Measurements from ENCODE around the gene ADAM12.

Gene ADAM12

DNA sequence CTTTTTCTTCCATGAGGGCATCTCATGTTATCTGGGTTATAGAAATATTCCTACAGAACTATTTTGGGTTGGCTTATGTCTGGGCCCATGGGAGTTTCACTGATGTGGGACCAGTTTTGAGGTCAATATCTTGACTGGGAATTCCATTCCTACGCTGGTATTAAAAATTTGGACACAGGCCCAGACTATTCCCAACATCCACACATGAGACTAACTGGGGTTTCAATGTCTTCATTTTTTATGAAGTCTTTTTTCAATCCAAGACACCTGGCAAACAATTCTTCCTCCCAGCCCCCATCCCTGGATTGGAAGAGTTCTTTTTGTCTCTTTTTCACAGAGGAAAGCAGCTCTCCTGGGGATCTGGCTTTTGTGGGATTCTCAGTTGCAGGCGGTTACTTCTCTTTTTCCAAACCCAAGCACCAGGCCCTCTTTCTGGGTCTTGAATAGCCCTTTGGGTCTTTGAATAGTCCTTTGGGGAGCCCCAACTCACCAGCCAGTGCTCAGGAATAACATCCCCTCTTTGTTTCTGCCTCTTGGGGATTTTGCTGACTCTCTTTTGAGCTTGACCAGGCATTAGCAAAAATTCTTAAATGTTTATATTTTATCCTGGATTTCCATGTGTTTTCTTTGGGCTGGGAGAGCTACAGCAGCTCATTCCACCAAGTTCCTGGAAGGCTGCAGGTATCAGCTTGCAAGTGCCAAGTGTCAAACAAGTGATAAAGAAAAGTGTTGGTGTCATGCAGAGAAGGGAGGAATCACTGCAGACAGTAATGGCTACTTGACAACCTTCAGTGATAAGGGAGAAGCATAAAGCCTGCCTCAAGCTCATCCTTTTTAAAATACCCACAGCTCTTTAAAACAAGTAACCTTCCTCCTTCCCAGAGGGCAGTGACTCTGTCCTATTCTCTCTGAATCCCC lies 234.3 kb downstream of the ADAM12 start:
- TF ChIP-seq, protein P1, sequence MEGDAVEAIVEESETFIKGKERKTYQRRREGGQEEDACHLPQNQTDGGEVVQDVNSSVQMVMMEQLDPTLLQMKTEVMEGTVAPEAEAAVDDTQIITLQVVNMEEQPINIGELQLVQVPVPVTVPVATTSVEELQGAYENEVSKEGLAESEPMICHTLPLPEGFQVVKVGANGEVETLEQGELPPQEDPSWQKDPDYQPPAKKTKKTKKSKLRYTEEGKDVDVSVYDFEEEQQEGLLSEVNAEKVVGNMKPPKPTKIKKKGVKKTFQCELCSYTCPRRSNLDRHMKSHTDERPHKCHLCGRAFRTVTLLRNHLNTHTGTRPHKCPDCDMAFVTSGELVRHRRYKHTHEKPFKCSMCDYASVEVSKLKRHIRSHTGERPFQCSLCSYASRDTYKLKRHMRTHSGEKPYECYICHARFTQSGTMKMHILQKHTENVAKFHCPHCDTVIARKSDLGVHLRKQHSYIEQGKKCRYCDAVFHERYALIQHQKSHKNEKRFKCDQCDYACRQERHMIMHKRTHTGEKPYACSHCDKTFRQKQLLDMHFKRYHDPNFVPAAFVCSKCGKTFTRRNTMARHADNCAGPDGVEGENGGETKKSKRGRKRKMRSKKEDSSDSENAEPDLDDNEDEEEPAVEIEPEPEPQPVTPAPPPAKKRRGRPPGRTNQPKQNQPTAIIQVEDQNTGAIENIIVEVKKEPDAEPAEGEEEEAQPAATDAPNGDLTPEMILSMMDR (IDR thresholded peaks at IDR 0.05): no peak
- H3K4me3 ChIP-seq: no peak overlapping the region
- no peak overlapping the region for H3K27ac ChIP-seq
- DNase-seq (ENCODE audit: low spot score): no peak

DNA sequence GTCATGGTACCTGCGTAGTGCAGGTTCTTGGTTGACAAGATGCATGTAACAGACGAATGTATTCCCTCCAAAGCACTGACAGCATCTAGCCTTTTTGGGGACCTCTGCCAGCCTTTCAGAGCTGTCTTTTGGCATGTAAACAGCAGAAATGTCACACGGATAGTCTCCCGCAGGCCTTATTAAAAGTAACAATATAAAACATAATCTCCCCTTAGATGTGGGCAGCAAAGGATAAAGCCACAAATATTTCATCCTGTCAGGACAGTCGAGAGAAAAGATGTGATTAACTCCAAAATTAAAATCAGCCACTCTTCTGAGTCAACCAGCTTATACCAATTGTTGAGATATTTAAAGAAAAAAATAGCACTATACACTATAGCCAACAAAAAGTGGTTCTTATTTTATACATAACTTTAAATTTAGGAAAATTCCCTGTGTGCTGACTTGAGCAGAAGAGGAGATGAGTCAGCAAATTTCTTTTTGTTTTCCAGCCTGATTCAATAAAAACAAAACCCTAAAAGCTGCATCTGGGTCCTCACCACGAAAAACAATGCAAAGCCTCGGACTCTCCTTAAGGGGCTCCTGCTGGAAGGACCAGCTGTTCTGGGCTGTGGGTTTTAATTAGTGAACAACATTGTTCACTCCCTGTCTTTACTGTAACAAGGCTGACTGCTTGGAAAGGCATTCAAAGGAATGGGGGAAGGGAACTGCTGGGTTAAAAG lies 240.2 kb downstream of the ADAM12 start:
- no peak for DNase-seq (ENCODE audit: low spot score)
- H3K4me3 ChIP-seq: no peak overlapping the region
- TF ChIP-seq, protein P1 (IDR thresholded peaks at IDR 0.05): no peak
- no peak overlapping the region for H3K27ac ChIP-seq

DNA sequence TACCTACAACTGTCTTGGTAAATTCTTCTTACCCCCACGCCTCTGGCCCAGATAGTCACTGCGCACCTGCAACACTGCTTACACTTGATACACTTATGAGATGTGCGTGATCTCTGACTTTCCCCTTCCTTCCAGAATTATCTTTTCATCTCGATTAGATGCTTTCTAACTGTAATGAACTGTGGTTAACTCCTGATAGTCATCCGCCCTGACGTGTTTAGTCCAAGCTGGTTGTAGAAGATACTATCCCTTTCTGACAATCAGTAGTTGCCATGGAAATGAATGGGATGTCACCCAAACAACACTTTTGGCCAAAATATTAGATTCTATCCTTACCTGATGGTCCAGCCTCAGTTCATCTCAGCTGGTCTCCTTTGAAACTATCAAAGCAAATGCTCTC lies 241.5 kb downstream of the ADAM12 start:
- no peak overlapping the region for H3K4me3 ChIP-seq
- DNase-seq (ENCODE audit: low spot score): no peak
- TF ChIP-seq, protein P1 (IDR thresholded peaks at IDR 0.05): no peak
- H3K27ac ChIP-seq: no peak overlapping the region

DNA sequence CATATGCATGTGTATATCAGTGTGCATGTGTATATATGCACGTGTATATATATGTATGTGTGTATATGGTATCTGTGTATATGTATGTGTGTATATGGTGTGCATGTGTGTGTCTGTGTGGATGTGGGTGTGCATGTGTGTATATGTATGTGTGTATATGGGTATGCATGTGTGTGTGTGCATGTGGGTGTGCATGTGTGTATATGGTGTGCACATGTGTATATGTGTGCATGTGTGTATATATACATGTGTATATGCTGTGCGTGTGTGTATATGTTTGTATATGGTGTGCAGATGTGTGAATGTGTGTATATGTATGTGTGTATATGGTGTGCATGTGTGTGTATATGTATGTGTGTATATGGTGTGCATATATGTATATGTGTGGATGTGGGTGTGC lies 245.2 kb downstream of the ADAM12 start:
- H3K27ac ChIP-seq: no peak overlapping the region
- no peak for DNase-seq (ENCODE audit: low spot score)
- H3K4me3 ChIP-seq: no peak overlapping the region
- TF ChIP-seq, protein P1 (IDR thresholded peaks at IDR 0.05): no peak

GRCh38 chr10:126140746-126141273 lies 247.5 kb downstream of the ADAM12 start:
- DNase-seq (ENCODE audit: low spot score): no peak
- TF ChIP-seq, protein P1 (IDR thresholded peaks at IDR 0.05): no peak
- Histone ChIP-seq H3K27ac (no peak overlapping the region), H3K4me3 (no peak overlapping the region)

GRCh38 chr10:126137562-126138221 lies 250.6 kb downstream of the ADAM12 start:
- H3K27ac ChIP-seq: no peak overlapping the region
- H3K4me3 ChIP-seq: no peak overlapping the region
- TF ChIP-seq, protein P1 (IDR thresholded peaks at IDR 0.05): no peak
- no peak for DNase-seq (ENCODE audit: low spot score)

Data from coronary artery (tissue), 2 donors.